ENCODE results near the gene USO1.
"Not testable (repeated sequence)": the region's sequence is repeated elsewhere in the genome, so short reads cannot be mapped to it uniquely, and the experiment has no call there.

The USO1 gene

GRCh38 chr4:75771607-75772006, 47.2 kb downstream of the USO1 start:
- DNase-seq (ENCODE audit: low read depth): no peak

GRCh38 chr4:75777589-75777988, 53.2 kb downstream of the USO1 start:
- no peak for DNase-seq (ENCODE audit: low read depth)

GRCh38 chr4:75779105-75779757, 54.9 kb downstream of the USO1 start:
- no peak for DNase-seq (ENCODE audit: low read depth)

- no peak for DNase-seq (ENCODE audit: low read depth)
These were observed 56.9 kb downstream of the USO1 start for GRCh38 chr4:75781305-75781704.

GRCh38 chr4:75786526-75786925, 62.1 kb downstream of the USO1 start:
- DNase-seq (ENCODE audit: low read depth): no peak

- no peak for DNase-seq (ENCODE audit: low read depth)
These were observed 62.6 kb downstream of the USO1 start for GRCh38 chr4:75786938-75787337.

GRCh38 chr4:75790024-75790423, 65.6 kb downstream of the USO1 start:
- DNase-seq (ENCODE audit: low read depth): no peak

GRCh38 chr4:75800972-75801371, 76.6 kb downstream of the USO1 start:
- DNase-seq (ENCODE audit: low read depth): no peak

GRCh38 chr4:75806035-75806434, 81.7 kb downstream of the USO1 start:
- DNase-seq (ENCODE audit: low read depth): not testable (repeated sequence)

GRCh38 chr4:75817901-75818300, 93.5 kb downstream of the USO1 start:
- DNase-seq (ENCODE audit: low read depth): no peak

GRCh38 chr4:75819121-75819520, 94.7 kb downstream of the USO1 start:
- no peak for DNase-seq (ENCODE audit: low read depth)

- DNase-seq (ENCODE audit: low read depth): no peak
These were observed 95.8 kb downstream of the USO1 start for GRCh38 chr4:75820197-75820596.

GRCh38 chr4:75820676-75821075, 96.3 kb downstream of the USO1 start:
- no peak for DNase-seq (ENCODE audit: low read depth)

GRCh38 chr4:75821216-75821615, 96.8 kb downstream of the USO1 start:
- no peak for DNase-seq (ENCODE audit: low read depth)

- no peak for DNase-seq (ENCODE audit: low read depth)
These were observed 97.6 kb downstream of the USO1 start for GRCh38 chr4:75821966-75822365.

GRCh38 chr4:75822416-75822815, 98.0 kb downstream of the USO1 start:
- no peak for DNase-seq (ENCODE audit: low read depth)

GRCh38 chr4:75823812-75824211, 99.4 kb downstream of the USO1 start:
- DNase-seq (ENCODE audit: low read depth): no peak

- no peak for DNase-seq (ENCODE audit: low read depth)
These were observed 106.5 kb downstream of the USO1 start for GRCh38 chr4:75830906-75831305.

- DNase-seq (ENCODE audit: low read depth): no peak
These were observed 107.6 kb downstream of the USO1 start for GRCh38 chr4:75831856-75832405.

GRCh38 chr4:75834095-75834771, 109.9 kb downstream of the USO1 start:
- DNase-seq (ENCODE audit: low read depth): no peak

GRCh38 chr4:75834772-75835154, 110.4 kb downstream of the USO1 start:
- DNase-seq (ENCODE audit: low read depth): no peak

- no peak for DNase-seq (ENCODE audit: low read depth)
These were observed 117.5 kb downstream of the USO1 start for GRCh38 chr4:75841641-75842520.

GRCh38 chr4:75843596-75843995, 119.2 kb downstream of the USO1 start:
- no peak for DNase-seq (ENCODE audit: low read depth)
